GM23338 (cell line): ENCODE results near the gene CPB2. TPM values are rescaled to one million over a fixed set of nuclear protein-coding genes. Genes with fewer than 3 reads are reported as not detected.
A peak's percentile ranks its signal among the peaks of the same experiment; 100 is the strongest.

Experiments used
- ATAC-seq: fragments of 200-7000 bp; cut with Tn5 transposase; 3 replicates; pipeline ENCODE4 v1.9.1; 2020
- DNase-seq: peaks from one replicate; pipeline ENCODE4 v3.0.0-alpha.2; 2015; ENCODE audit warnings: low spot score
- H2AFZ ChIP-seq: fragments of 200-600 bp; sonication (generic); 2 replicates; pipeline ENCODE4 v1.8.0; 2016; ENCODE audit warnings: antibody characterized with exemption, mild to moderate bottlenecking, moderate library complexity
- H3F3A ChIP-seq: fragments of 200-600 bp; sonication (generic); replicated peaks from 2 replicates; pipeline ENCODE4 v1.8.0; 2017; ENCODE audit warnings: antibody characterized with exemption, mixed run types, low read depth
- H3K27ac ChIP-seq: fragments of 200-600 bp; sonication (generic); 2 replicates; pipeline ENCODE4 v1.6.1; 2016; ENCODE audit warnings: low read depth
- H3K27me3 ChIP-seq: fragments of 200-600 bp; sonication (generic); 2 replicates; pipeline ENCODE4 v1.8.0; 2016; ENCODE audit warnings: mild to moderate bottlenecking, mixed run types, moderate library complexity; ENCODE audit not compliant: insufficient read depth
- H3K36me3 ChIP-seq: fragments of 200-600 bp; sonication (generic); 2 replicates; pipeline ENCODE4 v1.8.0; 2016; ENCODE audit warnings: mild to moderate bottlenecking; ENCODE audit not compliant: insufficient read depth
- H3K4me1 ChIP-seq: fragments of 200-600 bp; sonication (generic); 2 replicates; pipeline ENCODE4 v1.8.0; 2016; ENCODE audit warnings: mild to moderate bottlenecking, moderate library complexity; ENCODE audit not compliant: insufficient read depth
- H3K4me2 ChIP-seq: fragments of 200-600 bp; sonication (generic); 2 replicates; pipeline ENCODE4 v1.7.1; 2017; ENCODE audit warnings: mixed run types
- H3K4me3 ChIP-seq: fragments of 200-600 bp; sonication (generic); 2 replicates; pipeline ENCODE4 v1.6.1; 2016; ENCODE audit warnings: mixed run types
- H3K79me2 ChIP-seq: fragments of 200-600 bp; sonication (generic); replicated peaks from 2 replicates; pipeline ENCODE4 v1.8.0; 2017; ENCODE audit warnings: mild to moderate bottlenecking; ENCODE audit not compliant: insufficient read depth
- H3K9me2 ChIP-seq: fragments of 200-600 bp; sonication (generic); 2 replicates; pipeline ENCODE4 v1.8.0; 2017; ENCODE audit not compliant: insufficient read depth
- H4K20me1 ChIP-seq: fragments of 200-600 bp; sonication (generic); replicated peaks from 2 replicates; pipeline ENCODE4 v1.8.0; 2017; ENCODE audit warnings: mild to moderate bottlenecking; ENCODE audit not compliant: insufficient read depth
- H3K27ac Mint-ChIP-seq: 2 replicates; pipeline ENCODE4 v1.8.0; 2020; ENCODE audit warnings: inconsistent platforms, mild to moderate bottlenecking, moderate library complexity, mixed read lengths
- H3K27me3 Mint-ChIP-seq: 3 replicates; pipeline ENCODE4 v1.8.0; 2022; ENCODE audit warnings: low read depth, mild to moderate bottlenecking, moderate library complexity, mixed read lengths, inconsistent platforms; ENCODE audit not compliant: insufficient read depth, poor library complexity
- H3K36me3 Mint-ChIP-seq: 3 replicates; pipeline ENCODE4 v1.8.0; 2021; ENCODE audit warnings: low read depth, mild to moderate bottlenecking, inconsistent platforms, moderate library complexity, mixed read lengths
- H3K4me1 Mint-ChIP-seq: 3 replicates; pipeline ENCODE4 v1.8.0; 2020; ENCODE audit warnings: mild to moderate bottlenecking, inconsistent platforms, mixed read lengths
- H3K4me3 Mint-ChIP-seq: 3 replicates; pipeline ENCODE4 v1.8.0; 2021; ENCODE audit warnings: moderate library complexity, mild to moderate bottlenecking, inconsistent platforms, mixed read lengths
- H3K9me3 Mint-ChIP-seq: 3 replicates; pipeline ENCODE4 v1.8.0; 2020; ENCODE audit warnings: moderate library complexity, mild to moderate bottlenecking, inconsistent platforms, mixed read lengths
- CREB1 ChIP-seq: fragments of 250-450 bp; sonication (Bioruptor Pico); IDR thresholded peaks from 2 replicates; pipeline ENCODE4 v1.5.0; 2020; ENCODE audit warnings: low read depth, mild to moderate bottlenecking, moderate library complexity
- EZH2 ChIP-seq: fragments of 200-600 bp; sonication (generic); IDR thresholded peaks from one replicate; pipeline ENCODE4 v1.8.0; 2017; ENCODE audit warnings: antibody characterized with exemption, mild to moderate bottlenecking, low read depth; ENCODE audit not compliant: unreplicated experiment
- JUNB ChIP-seq: IDR thresholded peaks from one replicate; pipeline ENCODE4 v1.6.1; 2016; ENCODE audit warnings: antibody characterized with exemption; ENCODE audit not compliant: unreplicated experiment
- STAT1 ChIP-seq: IDR thresholded peaks from one replicate; pipeline ENCODE4 v1.6.1; 2016; ENCODE audit warnings: antibody characterized with exemption; ENCODE audit not compliant: unreplicated experiment
- ZNF114 ChIP-seq: fragments of 250-450 bp; sonication (Bioruptor Pico); IDR thresholded peaks from 2 replicates; pipeline ENCODE4 v1.5.0; 2020; ENCODE audit warnings: mild to moderate bottlenecking, moderate library complexity
- ZNF331 ChIP-seq: fragments of 250-450 bp; sonication (Bioruptor Pico); IDR thresholded peaks from 2 replicates; pipeline ENCODE4 v1.5.0; 2020; ENCODE audit warnings: low read depth, mild to moderate bottlenecking, moderate library complexity
- polyA plus RNA-seq: library from polyadenylated mRNA; unstranded; fragments of >200 nt; fragmentation: Nextera tagmentation; extraction: Ambion mirVana; gene quantifications from 2 replicates; pipeline ENCODE4 v1.2.1, GENCODE V29; 2016
- total RNA-seq: library from RNA; depleted of rRNA; stranded (reverse); fragments of >200 nt; shearing (Covaris generic); gene quantifications from 2 replicates; pipeline ENCODE4 v1.2.3, GENCODE V29; 2014
- TF ChIP-seq, protein P1 (sequence below): IDR thresholded peaks from one replicate; pipeline ENCODE4 v1.6.1; 2018; ENCODE audit warnings: antibody characterized with exemption; ENCODE audit not compliant: unreplicated experiment
- TF ChIP-seq, protein P2 (sequence below), 2 experiments: fragments of 200-600 bp in 1 of 2; sonication (generic) in 1 of 2; conservative IDR thresholded peaks; 2 replicates each; pipeline versions ENCODE4 v1.5.1 to v1.6.1; 2016 to 2017; ENCODE audit warnings: antibody characterized with exemption in 2 of 2, low read depth in 2 of 2, mild to moderate bottlenecking in 2 of 2, moderate library complexity in 1 of 2
- TF ChIP-seq, protein P3 (sequence below): IDR thresholded peaks from 2 replicates; pipeline ENCODE4 v1.6.1; 2016; ENCODE audit warnings: antibody characterized with exemption

Gene CPB2
- total and polyA plus RNA-seq, 2 experiments from 2014 or later: 0.47 TPM; not detected in 1

DNA sequence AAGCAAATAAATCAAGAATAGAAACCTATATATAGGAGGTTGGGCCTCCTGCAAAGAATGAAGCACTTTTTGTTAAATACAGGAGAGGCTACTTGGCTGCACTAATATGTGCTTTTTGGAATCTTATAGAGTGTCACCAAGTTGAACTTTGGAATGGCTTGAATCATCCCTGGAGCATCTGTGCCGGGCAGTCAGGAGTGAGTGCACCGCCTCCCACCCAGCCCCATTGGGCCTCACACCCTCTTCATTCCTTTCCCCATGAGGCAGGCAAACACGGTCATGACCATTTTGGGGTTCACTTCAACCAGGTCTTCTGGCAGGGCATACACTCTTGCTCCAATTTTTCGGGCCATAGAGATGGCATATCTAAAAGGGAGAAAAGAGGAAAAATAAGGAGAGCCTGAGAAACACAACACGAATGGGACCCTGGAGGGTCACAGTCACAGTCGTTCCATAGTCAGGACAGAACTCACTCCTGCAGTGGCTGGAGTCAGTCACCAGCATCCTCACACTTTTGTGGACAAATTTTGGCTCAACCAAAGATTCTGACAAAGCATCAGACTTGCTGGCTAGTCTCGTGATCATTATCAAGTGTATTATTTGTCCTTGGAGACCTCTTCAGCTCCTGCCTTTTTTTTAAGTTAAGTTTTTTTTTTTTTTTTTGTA is 22.7 kb upstream of the CPB2 start:
- no peak overlapping the region for H3K27ac Mint-ChIP-seq
- no peaks in the 10 kb centered on the region for H3K9me2 ChIP-seq

DNA sequence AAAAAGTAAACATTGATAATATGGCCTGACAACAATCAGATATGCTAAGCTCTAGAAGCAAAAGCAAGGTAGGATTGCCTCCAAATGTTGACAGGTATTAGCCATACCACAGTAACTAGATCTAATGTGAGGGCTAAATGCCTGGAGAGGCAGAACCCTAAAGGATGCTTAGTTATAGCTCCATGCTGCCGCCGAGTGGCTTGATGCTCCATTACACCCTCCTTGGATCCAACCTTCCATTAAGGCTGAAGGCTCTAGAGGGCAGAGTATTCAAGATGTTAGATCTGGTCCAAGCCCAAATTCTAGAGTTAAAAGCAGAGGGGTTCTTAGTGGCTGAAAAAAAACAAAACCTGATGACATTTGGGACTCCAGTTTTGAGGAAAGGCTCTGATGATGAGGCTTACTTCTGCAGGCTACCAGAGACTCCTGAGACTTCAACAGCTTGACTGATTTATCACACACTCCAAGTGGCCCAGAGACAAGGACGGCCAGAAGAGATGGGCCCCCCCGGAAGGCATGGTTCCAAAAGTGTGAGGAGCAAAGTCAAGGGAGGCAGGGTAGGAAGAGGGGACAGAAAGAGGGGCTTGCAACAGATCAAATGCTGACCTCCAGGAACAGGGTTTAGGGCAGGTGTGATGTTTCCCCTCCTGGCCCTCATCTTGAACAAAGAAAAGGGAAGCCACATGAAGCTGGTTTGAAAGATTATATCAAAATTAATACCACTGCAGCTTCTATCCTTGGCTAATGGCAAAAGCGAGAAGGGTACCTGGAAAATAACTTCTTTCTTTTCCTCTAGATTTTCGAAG is 21.9 kb upstream of the CPB2 start:
- H3K4me3 Mint-ChIP-seq: no peak overlapping the region
- Histone ChIP-seq H3F3A (no peaks in the 10 kb centered on the region), H3K27ac (no peak overlapping the region), H3K27me3 (no peaks in the 10 kb centered on the region), H3K4me3 (no peak overlapping the region), H3K4me2 (no peak overlapping the region), H3K9me2 (no peaks in the 10 kb centered on the region), H3K4me1 (no peaks in the 10 kb centered on the region), H3K79me2 (no peaks in the 10 kb centered on the region), H4K20me1 (no peaks in the 10 kb centered on the region), H2AFZ (no peak overlapping the region), H3K36me3 (no peaks in the 10 kb centered on the region)
- TF ChIP-seq, protein P1, sequence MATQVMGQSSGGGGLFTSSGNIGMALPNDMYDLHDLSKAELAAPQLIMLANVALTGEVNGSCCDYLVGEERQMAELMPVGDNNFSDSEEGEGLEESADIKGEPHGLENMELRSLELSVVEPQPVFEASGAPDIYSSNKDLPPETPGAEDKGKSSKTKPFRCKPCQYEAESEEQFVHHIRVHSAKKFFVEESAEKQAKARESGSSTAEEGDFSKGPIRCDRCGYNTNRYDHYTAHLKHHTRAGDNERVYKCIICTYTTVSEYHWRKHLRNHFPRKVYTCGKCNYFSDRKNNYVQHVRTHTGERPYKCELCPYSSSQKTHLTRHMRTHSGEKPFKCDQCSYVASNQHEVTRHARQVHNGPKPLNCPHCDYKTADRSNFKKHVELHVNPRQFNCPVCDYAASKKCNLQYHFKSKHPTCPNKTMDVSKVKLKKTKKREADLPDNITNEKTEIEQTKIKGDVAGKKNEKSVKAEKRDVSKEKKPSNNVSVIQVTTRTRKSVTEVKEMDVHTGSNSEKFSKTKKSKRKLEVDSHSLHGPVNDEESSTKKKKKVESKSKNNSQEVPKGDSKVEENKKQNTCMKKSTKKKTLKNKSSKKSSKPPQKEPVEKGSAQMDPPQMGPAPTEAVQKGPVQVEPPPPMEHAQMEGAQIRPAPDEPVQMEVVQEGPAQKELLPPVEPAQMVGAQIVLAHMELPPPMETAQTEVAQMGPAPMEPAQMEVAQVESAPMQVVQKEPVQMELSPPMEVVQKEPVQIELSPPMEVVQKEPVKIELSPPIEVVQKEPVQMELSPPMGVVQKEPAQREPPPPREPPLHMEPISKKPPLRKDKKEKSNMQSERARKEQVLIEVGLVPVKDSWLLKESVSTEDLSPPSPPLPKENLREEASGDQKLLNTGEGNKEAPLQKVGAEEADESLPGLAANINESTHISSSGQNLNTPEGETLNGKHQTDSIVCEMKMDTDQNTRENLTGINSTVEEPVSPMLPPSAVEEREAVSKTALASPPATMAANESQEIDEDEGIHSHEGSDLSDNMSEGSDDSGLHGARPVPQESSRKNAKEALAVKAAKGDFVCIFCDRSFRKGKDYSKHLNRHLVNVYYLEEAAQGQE: no peak
- TF ChIP-seq, protein P2, sequence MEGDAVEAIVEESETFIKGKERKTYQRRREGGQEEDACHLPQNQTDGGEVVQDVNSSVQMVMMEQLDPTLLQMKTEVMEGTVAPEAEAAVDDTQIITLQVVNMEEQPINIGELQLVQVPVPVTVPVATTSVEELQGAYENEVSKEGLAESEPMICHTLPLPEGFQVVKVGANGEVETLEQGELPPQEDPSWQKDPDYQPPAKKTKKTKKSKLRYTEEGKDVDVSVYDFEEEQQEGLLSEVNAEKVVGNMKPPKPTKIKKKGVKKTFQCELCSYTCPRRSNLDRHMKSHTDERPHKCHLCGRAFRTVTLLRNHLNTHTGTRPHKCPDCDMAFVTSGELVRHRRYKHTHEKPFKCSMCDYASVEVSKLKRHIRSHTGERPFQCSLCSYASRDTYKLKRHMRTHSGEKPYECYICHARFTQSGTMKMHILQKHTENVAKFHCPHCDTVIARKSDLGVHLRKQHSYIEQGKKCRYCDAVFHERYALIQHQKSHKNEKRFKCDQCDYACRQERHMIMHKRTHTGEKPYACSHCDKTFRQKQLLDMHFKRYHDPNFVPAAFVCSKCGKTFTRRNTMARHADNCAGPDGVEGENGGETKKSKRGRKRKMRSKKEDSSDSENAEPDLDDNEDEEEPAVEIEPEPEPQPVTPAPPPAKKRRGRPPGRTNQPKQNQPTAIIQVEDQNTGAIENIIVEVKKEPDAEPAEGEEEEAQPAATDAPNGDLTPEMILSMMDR (conservative IDR thresholded peaks at IDR 0.05; ENCODE audit: low read depth in 2 of 2): peak; percentile 90 to 93
- TF ChIP-seq, protein P3, sequence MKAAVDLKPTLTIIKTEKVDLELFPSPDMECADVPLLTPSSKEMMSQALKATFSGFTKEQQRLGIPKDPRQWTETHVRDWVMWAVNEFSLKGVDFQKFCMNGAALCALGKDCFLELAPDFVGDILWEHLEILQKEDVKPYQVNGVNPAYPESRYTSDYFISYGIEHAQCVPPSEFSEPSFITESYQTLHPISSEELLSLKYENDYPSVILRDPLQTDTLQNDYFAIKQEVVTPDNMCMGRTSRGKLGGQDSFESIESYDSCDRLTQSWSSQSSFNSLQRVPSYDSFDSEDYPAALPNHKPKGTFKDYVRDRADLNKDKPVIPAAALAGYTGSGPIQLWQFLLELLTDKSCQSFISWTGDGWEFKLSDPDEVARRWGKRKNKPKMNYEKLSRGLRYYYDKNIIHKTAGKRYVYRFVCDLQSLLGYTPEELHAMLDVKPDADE: no peak
- no peak for TF ChIP-seq JUNB
- no peaks in the 10 kb centered on the region for H3K36me3 Mint-ChIP-seq
- no peaks in the 10 kb centered on the region; the same call in 2 of the 3 replicates for H3K9me3 Mint-ChIP-seq
- peaks cover 5% of the 10 kb centered on the region for H3K27me3 Mint-ChIP-seq
- no peak overlapping the region for H3K27ac Mint-ChIP-seq
- no peaks in the 10 kb centered on the region for H3K4me1 Mint-ChIP-seq
- ATAC-seq (peak; percentile 98), DNase-seq (peak; percentile 92)

More for the DNA sequence above, 22.7 kb upstream of the CPB2 start:
- Histone ChIP-seq H3K4me1 (no peaks in the 10 kb centered on the region), H3K36me3 (no peaks in the 10 kb centered on the region), H3F3A (no peaks in the 10 kb centered on the region), H4K20me1 (no peaks in the 10 kb centered on the region), H3K27me3 (no peaks in the 10 kb centered on the region), H3K79me2 (no peaks in the 10 kb centered on the region), H3K4me3 (no peak overlapping the region), H3K4me2 (no peak overlapping the region), H2AFZ (no peak overlapping the region), H3K27ac (no peak overlapping the region)
- Mint-ChIP-seq H3K36me3 (no peaks in the 10 kb centered on the region), H3K4me1 (no peaks in the 10 kb centered on the region), H3K9me3 (no peaks in the 10 kb centered on the region; the same call in 2 of the 3 replicates), H3K4me3 (no peak overlapping the region), H3K27me3 (peaks cover 5% of the 10 kb centered on the region)
- DNase-seq (no peak), ATAC-seq (no peak)
- TF ChIP-seq EZH2 (no peak), ZNF114 (CRISPR knock-in tag) (no peak), CREB1 (CRISPR knock-in tag) (no peak), STAT1 (no peak), ZNF331 (CRISPR knock-in tag) (no peak)
